Hepatocyte (in vitro differentiated cells): Measurements from ENCODE around the gene LRP1B. TPM values are rescaled to one million over a fixed set of nuclear protein-coding genes. Genes with fewer than 3 reads are reported as not detected.

Source experiments
- DNase-seq: peaks from one replicate; pipeline ENCODE4 v3.0.0-alpha.2; 2016; ENCODE audit warnings: low spot score
- H2AFZ ChIP-seq: fragments of 200-600 bp; sonication (generic); 2 replicates; pipeline ENCODE4 v1.6.0; 2016; ENCODE audit warnings: antibody characterized with exemption, mild to moderate bottlenecking
- H3K27ac ChIP-seq: fragments of 200-600 bp; sonication (generic); 2 replicates; pipeline ENCODE4 v1.5.1; 2016; ENCODE audit warnings: mild to moderate bottlenecking
- H3K27me3 ChIP-seq: fragments of 200-600 bp; sonication (generic); 2 replicates; pipeline ENCODE4 v1.6.1; 2016
- H3K36me3 ChIP-seq: fragments of 200-600 bp; sonication (generic); replicated peaks from 2 replicates; pipeline ENCODE4 v1.5.1; 2016; ENCODE audit warnings: low read depth; ENCODE audit not compliant: insufficient read depth
- H3K4me1 ChIP-seq: fragments of 200-600 bp; sonication (generic); 2 replicates; pipeline ENCODE4 v1.5.1; 2016; ENCODE audit warnings: mild to moderate bottlenecking, moderate library complexity; ENCODE audit not compliant: insufficient read depth
- H3K4me2 ChIP-seq: fragments of 200-600 bp; sonication (generic); 2 replicates; pipeline ENCODE4 v1.6.0; 2016
- H3K4me3 ChIP-seq: fragments of 200-600 bp; sonication (generic); 2 replicates; pipeline ENCODE4 v1.5.1; 2016; ENCODE audit warnings: mild to moderate bottlenecking
- H3K79me2 ChIP-seq: fragments of 200-600 bp; sonication (generic); 2 replicates; pipeline ENCODE4 v1.6.0; 2017; ENCODE audit warnings: mild to moderate bottlenecking
- H3K9me2 ChIP-seq: fragments of 200-600 bp; sonication (generic); replicated peaks from 2 replicates; pipeline ENCODE4 v1.6.0; 2017; ENCODE audit warnings: mild to moderate bottlenecking; ENCODE audit not compliant: insufficient read depth
- H3K9me3 ChIP-seq: fragments of 200-600 bp; sonication (generic); 2 replicates; pipeline ENCODE4 v1.5.1; 2016; ENCODE audit warnings: low read depth, mild to moderate bottlenecking
- H4K20me1 ChIP-seq: fragments of 200-600 bp; sonication (generic); 2 replicates; pipeline ENCODE4 v1.6.0; 2016; ENCODE audit warnings: mild to moderate bottlenecking; ENCODE audit not compliant: insufficient read depth, poor library complexity, severe bottlenecking
- CTCF ChIP-seq: fragments of 200-600 bp; sonication (generic); IDR thresholded peaks from 2 replicates; pipeline ENCODE4 v1.5.1; 2016; ENCODE audit warnings: antibody characterized with exemption, mild to moderate bottlenecking; ENCODE audit not compliant: poor library complexity
- EZH2 ChIP-seq: fragments of 200-600 bp; sonication (generic); IDR thresholded peaks from 2 replicates; pipeline ENCODE4 v1.6.1; 2016; ENCODE audit warnings: antibody characterized with exemption, mild to moderate bottlenecking, borderline replicate concordance
- EZH2phosphoT487 ChIP-seq: fragments of 200-600 bp; sonication (generic); IDR thresholded peaks from one replicate; pipeline ENCODE4 v1.6.1; 2018; ENCODE audit warnings: antibody characterized with exemption, mild to moderate bottlenecking, low read depth, moderate library complexity; ENCODE audit not compliant: unreplicated experiment, severe bottlenecking
- WGBS: methylation state at CpG from one replicate; pipeline ENCODE4 v1.1.6; 2016; ENCODE audit warnings: low lambda C conversion rate; ENCODE audit errors: missing lambda C conversion rate; 5-methylcytosine and 5-hydroxymethylcytosine counted together
- polyA plus RNA-seq: library from polyadenylated mRNA; unstranded; fragments of >200 nt; fragmentation: Nextera tagmentation; extraction: Ambion mirVana; gene quantifications from 2 replicates; pipeline ENCODE4 v1.2.1, GENCODE V29; 2016
- total RNA-seq: library from RNA; depleted of rRNA; stranded (reverse); fragments of >200 nt; gene quantifications from 2 replicates; pipeline ENCODE4 v1.2.3, GENCODE V29; 2014

LRP1B gene
- total and polyA plus RNA-seq, 2 experiments from 2014 or later = 0.65 to 2.0 TPM

GRCh38 chr2:141889788-141890187, 241.0 kb downstream of the LRP1B start:
- Histone ChIP-seq H3K9me2 (no peaks in the 10 kb centered on the region), H3K4me1 (no peaks in the 10 kb centered on the region), H3K4me2 (no peak overlapping the region), H3K27me3 (no peaks in the 10 kb centered on the region), H3K27ac (no peak overlapping the region), H4K20me1 (no peaks in the 10 kb centered on the region), H3K4me3 (no peak overlapping the region), H3K9me3 (no peaks in the 10 kb centered on the region), H3K36me3 (no peaks in the 10 kb centered on the region), H3K79me2 (no peaks in the 10 kb centered on the region), H2AFZ (no peak overlapping the region)
- TF ChIP-seq EZH2 (no peak), EZH2phosphoT487 (no peak), CTCF (no peak)
- DNase-seq = no peak
- WGBS = 83% methylated on average over 1 of the region's 1 CpG

GRCh38 chr2:141888987-141889555, 241.7 kb downstream of the LRP1B start:
- Histone ChIP-seq H3K4me2 (no peak overlapping the region), H2AFZ (no peak overlapping the region), H3K36me3 (no peaks in the 10 kb centered on the region), H3K79me2 (no peaks in the 10 kb centered on the region), H3K9me2 (no peaks in the 10 kb centered on the region), H3K4me1 (no peaks in the 10 kb centered on the region), H3K4me3 (no peak overlapping the region), H4K20me1 (no peaks in the 10 kb centered on the region), H3K27ac (no peak overlapping the region), H3K27me3 (no peaks in the 10 kb centered on the region), H3K9me3 (no peaks in the 10 kb centered on the region)
- TF ChIP-seq CTCF (no peak), EZH2phosphoT487 (no peak), EZH2 (no peak)
- no peak for DNase-seq
- WGBS = 90% methylated on average over 1 of the region's 1 CpG

- Histone ChIP-seq H3K79me2 (no peaks in the 10 kb centered on the region), H3K4me2 (no peak overlapping the region), H4K20me1 (no peaks in the 10 kb centered on the region), H3K27me3 (no peaks in the 10 kb centered on the region), H3K27ac (no peak overlapping the region), H2AFZ (no peak overlapping the region), H3K9me2 (no peaks in the 10 kb centered on the region), H3K9me3 (no peaks in the 10 kb centered on the region), H3K36me3 (no peaks in the 10 kb centered on the region), H3K4me3 (no peak overlapping the region), H3K4me1 (no peaks in the 10 kb centered on the region)
- no peak for TF ChIP-seq CTCF
- no peak for TF ChIP-seq EZH2
- no peak for TF ChIP-seq EZH2phosphoT487
- 97% methylated on average over 3 of the region's 3 CpGs for WGBS
- DNase-seq = no peak
These were observed 243.5 kb downstream of the LRP1B start for GRCh38 chr2:141887363-141887762.
